ENCODE data around the gene ECE1. TPM values are rescaled to one million over a fixed set of nuclear protein-coding genes. Genes with fewer than 3 reads are reported as not detected.
"Not testable (repeated sequence)": the region's sequence is repeated elsewhere in the genome, so short reads cannot be mapped to it uniquely, and the experiment has no call there.

The ECE1 gene
- total and polyA plus RNA-seq, 10 donors, result 17.2 to 142 (median 105) TPM

DNA sequence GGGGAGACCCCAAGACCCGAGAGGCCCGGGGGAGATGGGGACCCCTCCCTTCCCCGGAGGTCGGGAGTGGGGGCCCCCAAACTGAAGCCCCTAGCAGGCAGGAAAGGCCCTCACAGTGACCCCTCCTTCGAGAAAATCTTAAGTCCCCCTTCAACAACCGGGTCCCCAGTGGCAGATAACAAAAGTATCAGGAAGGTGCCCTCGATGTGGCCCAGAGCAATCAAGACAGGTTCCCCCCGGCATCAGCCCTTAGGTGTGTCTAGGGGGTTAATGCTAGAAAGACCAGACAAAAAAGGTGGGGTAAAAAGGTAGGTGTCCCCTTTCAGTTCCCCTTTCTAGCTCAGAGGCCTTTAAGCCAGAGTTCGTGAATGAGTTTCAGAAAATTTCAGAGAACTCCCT is 282 bp upstream of the ECE1 start:
- peak overlapping the region; percentile 83 to 96 (median 92) for H3K27ac ChIP-seq
- intact Hi-C loops (cut with DNase I; ENCODE audit: low total_unique reads), result no loop called here
- peaks cover 0 to 13% (median 0%) of the 10 kb centered on the region in 6 donors for H3K36me3 ChIP-seq
- DNase-seq, result no peak
- no peaks in the 10 kb centered on the region for H3K27me3 ChIP-seq (replicated peaks in 1 of 7)
- no peak for TF ChIP-seq POLR2A (IDR thresholded peaks at IDR 0.05)
- TF ChIP-seq, protein P1, sequence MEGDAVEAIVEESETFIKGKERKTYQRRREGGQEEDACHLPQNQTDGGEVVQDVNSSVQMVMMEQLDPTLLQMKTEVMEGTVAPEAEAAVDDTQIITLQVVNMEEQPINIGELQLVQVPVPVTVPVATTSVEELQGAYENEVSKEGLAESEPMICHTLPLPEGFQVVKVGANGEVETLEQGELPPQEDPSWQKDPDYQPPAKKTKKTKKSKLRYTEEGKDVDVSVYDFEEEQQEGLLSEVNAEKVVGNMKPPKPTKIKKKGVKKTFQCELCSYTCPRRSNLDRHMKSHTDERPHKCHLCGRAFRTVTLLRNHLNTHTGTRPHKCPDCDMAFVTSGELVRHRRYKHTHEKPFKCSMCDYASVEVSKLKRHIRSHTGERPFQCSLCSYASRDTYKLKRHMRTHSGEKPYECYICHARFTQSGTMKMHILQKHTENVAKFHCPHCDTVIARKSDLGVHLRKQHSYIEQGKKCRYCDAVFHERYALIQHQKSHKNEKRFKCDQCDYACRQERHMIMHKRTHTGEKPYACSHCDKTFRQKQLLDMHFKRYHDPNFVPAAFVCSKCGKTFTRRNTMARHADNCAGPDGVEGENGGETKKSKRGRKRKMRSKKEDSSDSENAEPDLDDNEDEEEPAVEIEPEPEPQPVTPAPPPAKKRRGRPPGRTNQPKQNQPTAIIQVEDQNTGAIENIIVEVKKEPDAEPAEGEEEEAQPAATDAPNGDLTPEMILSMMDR (IDR thresholded peaks at IDR 0.05 in 8 of 11, conservative IDR thresholded peaks at IDR 0.05 in 3 of 11), result peak in 1 of 11 experiments; percentile 11
- no peak for TF ChIP-seq POLR2AphosphoS5 (IDR thresholded peaks at IDR 0.05)
- H3K9me3 ChIP-seq, result no peaks in the 10 kb centered on the region
- WGBS, 5 donors, result 1 to 8% (median 4%) methylated on average over 7 to 9 of the region's 9 CpGs
- peaks cover 38 to 97% (median 76%) of the 10 kb centered on the region in 6 donors for H3K4me1 ChIP-seq
- H3K4me3 ChIP-seq, result peak overlapping the region; percentile 63 to 90 (median 70)

DNA sequence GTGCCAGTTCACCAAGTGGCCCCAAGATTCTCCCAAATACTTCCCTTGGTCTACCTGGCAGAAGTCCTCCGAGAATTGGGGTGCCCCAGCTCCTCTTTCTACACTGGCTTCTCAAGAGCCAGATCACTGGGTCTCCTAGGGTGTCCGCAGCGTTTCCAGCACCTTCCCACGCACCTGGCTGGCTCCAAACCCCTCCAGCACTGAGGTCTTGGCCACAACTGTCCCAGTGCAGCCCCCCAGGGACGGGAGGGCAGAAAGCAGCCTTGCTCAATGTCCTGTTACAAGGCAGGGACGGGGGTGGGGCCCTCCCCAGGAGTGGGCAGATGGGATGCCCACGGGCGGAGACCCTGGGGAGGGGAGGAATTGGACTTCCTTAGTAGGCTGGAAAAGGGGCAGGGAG is 1.1 kb downstream of the ECE1 start:
- intact Hi-C loops (cut with DNase I; ENCODE audit: low total_unique reads), result no loop called here
- peak overlapping the region; percentile 83 to 96 (median 92) for H3K27ac ChIP-seq
- WGBS, 5 donors, result 44 to 74% (median 66%) methylated on average over 8 of the region's 8 CpGs
- H3K4me1 ChIP-seq, result peaks cover 38 to 97% (median 75%) of the 10 kb centered on the region in 6 donors
- no peaks in the 10 kb centered on the region for H3K9me3 ChIP-seq
- H3K4me3 ChIP-seq, result peak overlapping the region; percentile 63 to 90 (median 70)
- DNase-seq, result no peak
- peaks cover 0 to 19% (median 0%) of the 10 kb centered on the region in 6 donors for H3K36me3 ChIP-seq
- no peaks in the 10 kb centered on the region for H3K27me3 ChIP-seq (replicated peaks in 1 of 7)
- no peak for TF ChIP-seq POLR2AphosphoS5 (IDR thresholded peaks at IDR 0.05)

DNA sequence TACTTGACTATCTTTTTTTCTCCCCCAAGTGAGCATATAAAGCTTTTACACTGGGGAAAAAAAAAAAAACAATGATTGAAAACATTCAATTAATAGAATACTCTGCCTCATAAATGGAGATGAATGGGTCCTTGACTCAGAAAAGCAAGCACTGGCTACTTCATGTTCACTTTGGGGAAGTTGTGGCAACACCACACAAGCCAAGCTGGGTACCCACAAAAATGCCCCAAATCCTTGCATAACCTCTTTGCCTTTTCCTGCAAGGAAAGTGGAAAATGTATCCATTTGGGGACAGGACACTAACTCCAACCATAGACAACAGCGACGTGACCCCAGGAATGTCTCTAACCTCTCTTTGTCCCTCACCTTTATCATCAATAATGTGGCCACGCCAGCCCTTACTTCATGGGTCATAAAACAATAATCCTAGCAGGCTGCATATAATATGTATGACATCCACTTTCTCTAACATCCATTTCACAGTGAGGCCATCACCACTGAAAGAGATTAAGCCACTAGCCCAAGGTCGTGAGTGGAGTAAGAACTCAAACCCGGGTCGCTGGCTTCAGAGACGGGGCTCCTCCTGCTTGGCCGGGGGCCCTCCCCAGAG is 2.3 kb downstream of the ECE1 start:
- no peak for DNase-seq
- intact Hi-C loops (cut with DNase I; ENCODE audit: low total_unique reads), result no loop called here
- Histone ChIP-seq H3K27ac (peak overlapping the region in 5 of 8 donors; percentile 39 to 96 (median 95)), H3K36me3 (peaks cover 0 to 30% (median 0%) of the 10 kb centered on the region in 6 donors), H3K4me3 (peak overlapping the region in 1 of 8 donors; percentile 26), H3K9me3 (no peaks in the 10 kb centered on the region), H3K27me3 (replicated peaks in 1 of 7) (no peaks in the 10 kb centered on the region), H3K4me1 (peaks cover 35 to 97% (median 66%) of the 10 kb centered on the region in 6 donors)
- 71 to 89% (median 81%) methylated on average over 8 of the region's 8 CpGs for WGBS, 5 donors
- TF ChIP-seq, protein P1 (IDR thresholded peaks at IDR 0.05 in 8 of 11, conservative IDR thresholded peaks at IDR 0.05 in 3 of 11), result no peak
- no peak for TF ChIP-seq POLR2AphosphoS5 (IDR thresholded peaks at IDR 0.05)
- TF ChIP-seq POLR2A (IDR thresholded peaks at IDR 0.05), result no peak

DNA sequence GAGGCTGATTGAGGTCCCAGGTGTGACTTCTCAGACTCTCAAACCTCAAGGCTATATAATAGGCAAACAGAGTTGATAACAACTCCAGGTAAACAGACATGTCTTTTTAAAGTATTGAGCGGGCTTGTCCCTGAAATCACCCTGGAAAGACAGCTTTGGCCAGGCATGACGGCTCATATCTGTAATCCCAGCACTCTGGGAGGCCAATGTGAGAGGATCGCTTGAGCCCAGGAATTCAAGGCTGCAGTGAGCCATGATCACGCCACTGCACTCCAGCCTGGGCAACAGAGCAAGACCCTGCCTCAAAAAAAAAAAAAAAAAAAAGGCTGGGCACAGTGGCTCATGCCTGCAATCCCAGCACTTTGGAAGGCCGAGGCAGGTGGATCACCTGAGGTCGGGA is 4.9 kb downstream of the ECE1 start:
- Histone ChIP-seq H3K27ac (peak overlapping the region in 5 of 8 donors; percentile 15 to 69 (median 61)), H3K36me3 (peaks cover 0 to 47% (median 0%) of the 10 kb centered on the region in 6 donors), H3K4me1 (peaks cover 21 to 97% (median 56%) of the 10 kb centered on the region in 6 donors), H3K4me3 (peak overlapping the region in 1 of 8 donors; percentile 3)
- 91 to 99% (median 93%) methylated on average over 6 of the region's 6 CpGs for WGBS, 5 donors
- intact Hi-C loops (cut with DNase I; ENCODE audit: low total_unique reads); H3K27me3 ChIP-seq (replicated peaks in 1 of 7); DNase-seq; H3K9me3 ChIP-seq: not testable (repeated sequence)

DNA sequence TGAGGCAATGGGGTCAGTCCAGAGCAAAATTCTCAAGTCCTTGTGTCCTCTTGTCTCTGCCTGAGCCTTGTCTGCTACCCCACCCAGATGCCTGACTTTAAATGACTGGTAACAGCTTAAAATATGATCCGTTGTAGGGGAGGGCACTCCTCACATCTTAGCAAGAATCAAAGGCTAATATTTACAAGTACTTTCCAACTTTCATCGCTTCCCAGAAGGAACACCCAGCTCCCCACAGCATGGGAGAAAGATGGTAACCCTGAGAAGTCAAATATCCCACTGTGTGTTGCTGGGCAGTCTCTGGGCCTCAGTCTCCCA is 5.2 kb downstream of the ECE1 start:
- H3K27ac ChIP-seq, result peak overlapping the region in 6 of 8 donors; percentile 15 to 69 (median 50)
- intact Hi-C loops (cut with DNase I; ENCODE audit: low total_unique reads), result no loop called here
- no peak for TF ChIP-seq POLR2AphosphoS5 (IDR thresholded peaks at IDR 0.05)
- no peak for TF ChIP-seq POLR2A (IDR thresholded peaks at IDR 0.05)
- TF ChIP-seq, protein P1 (IDR thresholded peaks at IDR 0.05 in 8 of 11, conservative IDR thresholded peaks at IDR 0.05 in 3 of 11), result no peak
- H3K4me1 ChIP-seq, result peaks cover 25 to 99% (median 59%) of the 10 kb centered on the region in 6 donors
- H3K9me3 ChIP-seq, result no peaks in the 10 kb centered on the region
- peak overlapping the region in 1 of 8 donors; percentile 3 for H3K4me3 ChIP-seq
- WGBS, 5 donors, result 69 to 81% (median 73%) methylated on average over 2 of the region's 2 CpGs
- H3K36me3 ChIP-seq, result peaks cover 0 to 47% (median 0%) of the 10 kb centered on the region in 6 donors
- no peak for DNase-seq
- no peaks in the 10 kb centered on the region for H3K27me3 ChIP-seq (replicated peaks in 1 of 7)

Measured in spleen (tissue), 11 donors.